Hypothalamus (tissue), 51 donors: ENCODE results near the gene C7.

Source experiments
- DNase-seq, 51 donors: peaks; one replicate each; lab custom pipeline; 2025; lab: John Stamatoyannopoulos, UW

Gene C7

DNA sequence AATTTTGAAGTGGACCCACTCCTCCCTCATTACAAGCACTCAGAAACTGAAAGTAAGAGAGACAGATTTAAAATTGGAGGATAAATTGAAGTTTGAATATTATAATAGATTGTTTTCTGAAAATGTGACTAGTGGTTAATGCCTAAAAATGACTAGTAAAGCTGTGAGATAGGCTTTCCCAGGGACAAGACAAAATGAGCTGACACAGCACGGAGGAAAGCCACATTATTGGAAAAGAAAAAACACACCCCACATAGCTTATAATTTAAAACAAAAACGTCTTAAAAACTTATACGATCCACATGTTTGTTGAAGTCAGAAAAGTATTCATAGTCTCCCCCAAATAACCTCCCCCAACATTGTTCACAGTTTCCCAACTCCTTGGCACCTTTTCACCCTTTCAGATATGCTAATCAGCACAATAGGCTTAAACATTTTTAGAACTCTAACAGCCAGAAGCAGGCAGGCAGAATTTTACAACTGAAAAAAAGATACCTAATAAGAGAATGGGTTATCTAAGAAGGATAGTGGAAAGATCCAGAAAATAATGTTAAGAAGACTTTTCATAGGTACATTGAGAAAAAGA is 6.1 kb downstream of the C7 start:
- DNase-seq = no peak

DNA sequence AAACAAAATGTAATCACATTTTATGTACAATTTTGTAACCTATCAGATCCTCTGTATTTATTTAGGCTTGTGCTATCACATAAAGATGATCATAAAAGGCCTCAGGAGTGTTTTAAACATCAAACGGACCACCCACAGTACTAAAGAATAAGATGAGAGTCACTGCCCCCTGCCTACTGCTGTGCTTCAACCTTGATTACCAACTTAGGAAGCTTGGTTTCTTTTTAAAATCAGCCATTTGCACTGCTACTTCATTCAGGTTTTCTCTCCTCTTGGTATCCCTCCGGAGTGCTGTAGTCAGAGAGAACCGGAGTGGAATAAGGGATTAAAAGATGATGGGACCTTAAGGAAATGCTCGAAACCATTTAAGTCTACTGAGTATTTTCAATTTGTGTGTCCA is 6.9 kb downstream of the C7 start:
- no peak for DNase-seq

DNA sequence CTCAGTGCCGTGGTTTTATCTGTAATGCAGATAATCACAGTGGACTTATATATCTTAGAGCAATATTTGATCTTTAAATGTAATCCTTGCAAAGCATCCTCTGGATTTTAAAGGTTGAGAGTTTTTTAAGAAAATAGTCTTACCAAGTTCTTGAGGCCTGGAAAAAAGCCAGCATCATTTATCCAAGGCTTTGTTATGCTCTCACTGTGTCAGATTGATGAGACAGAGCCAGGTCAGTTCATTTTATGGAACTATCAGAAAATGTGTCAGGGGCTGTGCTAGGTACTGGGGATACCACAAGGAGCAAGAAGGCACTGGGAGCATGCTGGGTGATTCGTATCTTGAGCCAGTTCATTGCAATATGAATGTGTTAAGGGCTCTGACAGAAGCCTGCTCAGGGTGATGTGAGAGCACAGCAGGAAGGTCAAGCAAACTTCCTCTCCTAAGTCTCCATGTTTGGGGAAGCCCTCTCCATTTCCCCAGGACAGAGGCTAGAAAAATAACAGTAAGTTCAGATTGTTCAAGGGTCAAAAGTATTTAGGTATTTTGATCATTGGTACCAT is 19.7 kb downstream of the C7 start:
- DNase-seq = no peak

DNA sequence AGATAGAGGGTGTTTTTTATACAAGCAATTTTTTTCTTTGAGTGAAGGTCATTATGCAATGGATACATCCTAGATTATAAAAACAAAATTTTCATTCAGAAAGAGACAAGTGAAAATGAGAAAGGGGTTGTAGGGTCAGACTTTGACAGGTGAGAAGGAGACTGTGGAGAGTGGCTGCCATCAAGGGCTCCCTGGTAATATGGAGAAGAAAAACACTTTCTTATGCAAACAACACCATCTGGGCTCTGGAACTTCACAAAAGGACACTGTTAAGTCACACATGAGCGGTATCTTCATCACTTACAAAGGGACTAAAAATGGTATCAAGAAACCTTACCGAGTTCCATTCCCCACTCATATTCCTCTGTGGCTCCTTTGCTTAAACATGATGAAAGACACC is 23.5 kb downstream of the C7 start:
- DNase-seq = no peak

DNA sequence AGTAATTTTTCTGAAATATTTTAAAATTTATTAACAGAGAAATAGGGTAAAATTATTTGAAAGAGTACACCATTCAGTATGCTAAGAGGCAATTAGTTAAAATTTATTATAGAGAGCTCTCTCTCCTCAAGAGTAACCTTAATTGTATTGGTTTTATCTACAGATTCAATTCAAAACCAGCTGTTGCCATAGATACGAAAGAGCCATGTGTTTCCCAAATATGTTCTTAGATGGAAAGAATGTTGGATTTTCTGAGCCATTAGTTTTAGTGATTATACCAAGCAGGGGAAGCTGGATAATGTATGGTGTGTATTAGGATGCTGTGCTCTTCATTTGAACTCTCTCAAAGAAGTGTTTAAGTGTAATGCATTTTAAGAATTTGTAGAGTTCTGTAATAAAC is 27.8 kb downstream of the C7 start:
- DNase-seq = no peak

DNA sequence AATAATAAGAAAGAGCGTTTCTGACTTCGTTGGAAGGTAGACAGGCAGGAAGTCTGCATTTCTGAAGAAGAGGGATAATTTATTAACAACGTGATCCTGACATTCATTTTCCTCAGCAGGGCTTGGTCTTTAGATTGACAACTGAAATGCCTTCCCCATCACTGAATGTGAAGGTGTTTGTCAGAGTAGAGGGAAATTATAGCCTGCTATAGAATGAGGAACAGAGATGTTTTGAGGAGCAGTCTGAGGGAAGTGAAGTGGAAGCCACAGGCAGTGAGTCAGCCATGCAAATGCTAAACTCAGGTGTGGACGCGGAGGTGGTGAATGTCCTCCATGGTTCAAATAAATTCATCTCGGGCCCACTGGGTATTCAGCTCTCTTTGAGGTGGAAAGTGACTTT is 30.5 kb downstream of the C7 start:
- no peak for DNase-seq

DNA sequence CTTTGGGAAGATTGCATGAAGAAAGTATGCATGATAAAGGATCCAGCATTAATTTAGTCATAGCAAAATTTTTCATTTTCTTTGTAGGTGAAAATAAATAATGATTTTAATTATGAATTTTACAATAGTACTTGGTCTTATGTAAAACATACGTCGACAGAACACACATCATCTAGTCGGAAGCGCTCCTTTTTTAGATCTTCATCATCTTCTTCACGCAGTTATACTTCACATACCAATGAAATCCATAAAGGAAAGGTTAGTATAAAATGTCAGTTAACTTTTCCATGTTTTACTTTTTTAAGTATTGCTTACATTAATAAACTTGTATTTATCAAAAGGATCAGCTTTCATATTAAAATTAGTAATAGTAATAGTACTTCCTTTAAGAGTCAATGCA is 35.8 kb downstream of the C7 start:
- DNase-seq = no peak

DNA sequence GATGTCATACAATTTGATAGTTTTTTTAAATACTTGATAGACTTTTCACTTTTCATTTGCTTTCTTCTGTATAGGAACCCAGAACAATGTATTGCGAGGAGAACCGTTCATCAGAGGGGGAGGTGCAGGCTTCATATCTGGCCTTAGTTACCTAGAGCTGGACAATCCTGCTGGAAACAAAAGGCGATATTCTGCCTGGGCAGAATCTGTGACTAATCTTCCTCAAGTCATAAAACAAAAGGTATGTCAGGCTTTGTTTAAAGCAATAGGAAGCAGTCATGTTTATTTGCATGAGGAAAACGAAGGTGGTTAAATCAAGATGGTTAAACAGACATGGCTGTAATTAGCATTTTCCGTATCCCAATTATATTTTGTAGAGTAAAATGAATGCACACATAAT is 46.0 kb downstream of the C7 start:
- DNase-seq = no peak

DNA sequence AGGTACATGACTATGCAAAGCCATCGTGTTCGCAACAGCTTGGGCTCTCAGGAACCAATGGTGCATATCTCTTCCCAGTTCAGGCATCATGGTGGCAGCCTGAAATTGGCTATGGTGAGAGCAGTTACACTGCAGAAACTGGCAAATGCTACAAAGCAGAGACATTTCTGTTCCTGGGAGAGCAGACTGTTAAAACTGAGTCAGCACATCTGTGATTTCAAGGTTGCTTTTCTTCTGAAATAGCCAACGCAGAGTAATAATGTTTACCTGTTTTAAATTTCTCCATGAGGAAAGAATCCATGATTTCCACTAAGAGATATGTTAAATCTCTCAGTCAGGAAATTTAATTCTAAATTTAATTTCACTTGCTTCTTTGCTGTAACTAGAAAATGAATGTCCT is 47.8 kb downstream of the C7 start:
- no peak for DNase-seq

DNA sequence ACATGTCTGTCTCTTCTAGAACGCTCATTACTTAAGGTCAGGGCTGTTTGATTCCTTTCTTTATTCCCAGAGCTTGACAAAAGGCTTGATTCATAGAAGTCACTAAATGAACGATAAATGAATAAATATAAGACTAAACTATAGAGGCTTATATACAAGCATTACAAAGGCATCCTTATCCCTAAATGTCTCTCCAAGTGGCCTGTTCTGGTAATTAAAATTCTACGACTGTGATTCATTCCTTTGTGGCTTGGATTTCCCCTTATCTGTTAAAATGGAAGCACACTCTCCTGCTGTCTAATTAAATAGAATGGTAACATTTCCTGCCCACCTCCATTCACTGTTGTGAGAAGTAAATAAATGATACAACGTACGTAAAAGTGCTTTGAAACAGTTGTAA is 49.5 kb downstream of the C7 start:
- DNase-seq = no peak

DNA sequence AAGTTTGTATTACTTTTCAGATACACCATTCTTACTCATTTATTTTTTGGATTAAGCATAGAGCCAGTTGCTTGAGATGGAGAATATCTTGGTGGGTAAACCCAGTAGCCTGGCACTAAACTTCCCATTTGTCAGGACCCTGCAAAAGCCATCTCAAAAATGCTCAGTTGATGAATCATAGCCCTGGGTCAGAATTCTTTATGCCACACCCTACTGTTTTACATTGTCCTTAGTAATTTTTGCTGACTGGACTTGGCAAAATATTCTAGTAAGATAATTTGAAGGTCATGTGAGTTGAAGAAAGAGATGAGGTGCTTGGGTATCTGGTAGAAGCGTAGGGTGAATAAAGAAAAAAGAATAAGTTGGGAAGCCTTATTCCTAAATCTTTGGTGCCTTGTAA is 50.7 kb downstream of the C7 start:
- no peak for DNase-seq

DNA sequence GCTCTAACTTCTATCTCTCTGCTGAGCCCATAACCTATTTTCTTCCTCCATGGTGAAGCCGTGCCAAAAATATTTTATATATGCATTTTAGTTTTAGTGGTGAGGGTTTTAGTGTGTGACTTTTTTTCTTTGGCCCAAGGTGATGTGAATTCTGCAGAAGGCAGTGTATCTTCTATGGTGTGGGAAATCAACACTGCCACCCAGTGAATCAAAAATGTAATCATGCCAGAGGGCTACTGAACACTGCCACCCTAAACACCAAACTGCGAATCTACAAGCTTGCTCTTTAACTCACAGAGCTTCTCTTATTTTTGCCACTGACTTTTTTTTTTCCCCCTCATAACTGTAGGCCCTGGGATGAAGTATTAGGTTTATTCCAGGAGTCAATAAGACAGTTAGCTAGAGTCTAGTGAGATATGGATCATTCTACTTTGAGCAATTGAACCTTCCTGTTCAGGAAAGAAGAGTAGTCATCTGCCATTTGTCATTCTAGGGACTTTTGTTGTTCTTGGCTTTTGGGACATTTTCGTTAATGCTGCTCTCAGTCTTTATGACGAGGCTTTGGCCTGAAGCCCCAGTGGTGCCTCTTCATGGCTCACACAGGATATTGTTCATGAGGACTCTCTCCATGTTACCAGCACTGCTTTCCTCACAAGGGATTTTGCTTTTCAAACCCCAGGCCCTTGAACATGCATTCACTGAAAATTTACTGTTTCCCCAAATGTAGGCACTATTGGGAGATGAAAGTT is 53.1 kb downstream of the C7 start:
- DNase-seq = no peak

DNA sequence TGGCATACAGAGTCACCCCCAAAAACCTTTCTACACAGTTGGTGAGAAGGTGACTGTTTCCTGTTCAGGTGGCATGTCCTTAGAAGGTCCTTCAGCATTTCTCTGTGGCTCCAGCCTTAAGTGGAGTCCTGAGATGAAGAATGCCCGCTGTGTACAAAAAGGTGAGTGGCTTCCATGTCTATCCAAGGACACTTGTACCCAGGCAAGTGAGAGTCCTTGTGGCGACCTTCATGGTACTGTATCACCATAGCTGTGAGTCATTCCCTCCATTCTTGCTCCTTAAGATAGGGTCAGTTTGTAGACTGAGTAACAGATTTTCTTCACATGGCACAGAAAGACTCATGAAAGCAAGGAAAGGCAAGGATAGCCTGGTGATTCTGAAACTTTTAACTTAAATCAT is 63.1 kb downstream of the C7 start:
- DNase-seq = no peak

DNA sequence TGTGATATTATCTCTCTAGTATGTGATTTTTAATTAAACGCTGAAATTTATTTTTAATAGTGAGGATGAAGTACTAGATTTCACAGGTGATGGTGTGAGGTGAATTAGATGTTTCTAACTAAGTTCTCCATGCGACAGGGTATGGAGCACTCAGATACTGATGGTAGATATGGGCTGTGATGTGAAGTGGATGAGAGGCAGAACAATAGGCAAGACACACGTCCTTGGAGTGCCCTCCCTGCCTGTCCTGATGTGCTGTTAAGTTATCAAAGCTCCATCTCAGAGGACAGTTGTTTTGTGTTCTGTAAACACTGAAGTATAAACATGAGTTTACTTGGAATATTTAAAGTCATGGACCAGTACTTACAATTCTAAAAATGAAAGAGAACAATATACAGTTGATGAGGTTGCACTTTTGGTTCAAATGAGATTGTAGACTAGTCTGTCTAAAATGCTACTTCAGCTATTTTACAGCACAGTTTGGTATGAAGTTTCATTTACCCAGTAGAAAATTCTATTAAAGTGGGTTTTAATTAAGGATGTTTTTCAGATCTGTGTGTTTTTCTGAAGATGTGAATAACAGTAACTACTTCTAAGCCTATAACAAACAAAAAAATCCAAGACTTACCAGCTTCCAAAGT is 64.2 kb downstream of the C7 start:
- no peak for DNase-seq

DNA sequence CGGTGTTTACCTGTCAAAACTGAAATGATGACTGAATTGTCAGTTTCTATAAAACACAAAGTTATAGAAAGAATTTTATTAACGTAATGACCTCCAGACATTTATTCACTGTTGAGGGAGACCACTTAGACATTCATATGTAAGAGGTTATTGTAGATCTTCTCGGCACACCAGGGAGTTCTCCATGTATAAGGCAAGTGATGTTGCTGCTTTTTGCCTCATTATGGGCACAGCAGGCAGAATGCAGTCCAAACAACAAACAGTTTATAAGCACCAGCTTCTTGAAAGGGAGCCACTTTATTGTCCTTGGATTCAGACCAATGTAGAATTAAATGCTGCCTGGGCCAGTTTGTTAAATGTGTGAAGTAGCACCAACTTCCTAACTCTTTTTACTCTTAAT is 66.7 kb downstream of the C7 start:
- DNase-seq = no peak

DNA sequence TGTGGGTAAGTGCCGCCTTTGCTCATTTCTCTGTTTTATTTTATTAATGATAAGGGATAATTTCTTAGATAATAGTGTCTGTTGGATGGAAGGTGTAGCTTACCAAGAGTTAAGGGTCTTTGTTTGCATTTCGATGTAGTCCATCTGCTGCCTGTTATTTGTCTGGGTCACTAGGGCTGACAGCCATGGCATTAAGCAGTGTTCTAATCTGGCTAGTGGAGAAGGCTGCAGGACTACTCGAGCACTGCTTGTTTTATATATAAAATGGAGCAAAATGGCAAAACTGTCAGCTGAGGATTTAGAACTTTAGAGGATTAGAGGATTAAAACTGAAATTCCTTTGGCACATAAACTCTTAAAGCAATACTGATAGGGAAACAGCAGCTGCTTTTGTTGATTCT is 67.5 kb downstream of the C7 start:
- no peak for DNase-seq

DNA sequence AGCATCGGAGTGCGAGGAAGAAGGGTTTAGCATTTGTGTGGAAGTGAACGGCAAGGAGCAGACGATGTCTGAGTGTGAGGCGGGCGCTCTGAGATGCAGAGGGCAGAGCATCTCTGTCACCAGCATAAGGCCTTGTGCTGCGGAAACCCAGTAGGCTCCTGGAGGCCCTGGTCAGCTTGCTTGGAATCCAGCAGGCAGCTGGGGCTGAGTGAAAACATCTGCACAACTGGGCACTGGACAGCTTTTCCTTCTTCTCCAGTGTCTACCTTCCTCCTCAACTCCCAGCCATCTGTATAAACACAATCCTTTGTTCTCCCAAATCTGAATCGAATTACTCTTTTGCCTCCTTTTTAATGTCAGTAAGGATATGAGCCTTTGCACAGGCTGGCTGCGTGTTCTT is 72.1 kb downstream of the C7 start:
- no peak for DNase-seq

DNA sequence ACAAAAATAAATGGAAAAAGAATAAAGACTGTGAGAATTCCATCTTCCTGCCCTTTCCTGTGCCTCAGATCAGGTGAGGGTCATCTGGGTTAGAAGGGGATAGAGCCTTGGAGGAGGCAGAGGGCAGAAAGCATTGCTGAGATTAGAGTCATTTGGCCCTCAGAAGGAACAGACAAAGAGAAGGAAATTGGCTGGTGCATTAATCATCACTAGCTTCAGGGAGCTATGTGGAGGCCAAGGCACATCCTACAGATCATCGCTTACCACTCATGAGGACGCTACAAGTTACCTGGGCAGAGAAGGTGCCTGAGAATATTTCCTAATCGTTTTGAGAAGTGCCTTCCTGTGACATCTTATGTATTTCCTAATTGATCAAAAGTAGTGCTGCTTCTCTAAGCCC is 74.5 kb downstream of the C7 start:
- no peak for DNase-seq

DNA sequence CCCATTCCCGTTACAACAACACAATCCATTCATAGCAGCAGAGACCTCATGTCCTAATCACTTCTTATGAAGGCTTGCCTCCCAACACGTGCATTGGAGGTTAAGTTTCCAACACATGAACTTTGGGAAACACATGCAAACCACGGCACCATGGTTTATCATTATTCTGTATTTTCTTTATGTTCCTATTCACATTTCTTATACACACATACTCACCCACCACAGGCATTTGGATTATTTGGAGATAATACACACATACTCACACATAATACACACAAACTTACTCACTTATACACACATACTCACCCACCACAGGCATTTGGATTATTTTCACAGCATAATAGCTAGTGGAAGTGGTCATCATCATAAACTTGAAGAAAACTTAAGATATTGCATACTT is 75.6 kb downstream of the C7 start:
- DNase-seq = no peak

DNA sequence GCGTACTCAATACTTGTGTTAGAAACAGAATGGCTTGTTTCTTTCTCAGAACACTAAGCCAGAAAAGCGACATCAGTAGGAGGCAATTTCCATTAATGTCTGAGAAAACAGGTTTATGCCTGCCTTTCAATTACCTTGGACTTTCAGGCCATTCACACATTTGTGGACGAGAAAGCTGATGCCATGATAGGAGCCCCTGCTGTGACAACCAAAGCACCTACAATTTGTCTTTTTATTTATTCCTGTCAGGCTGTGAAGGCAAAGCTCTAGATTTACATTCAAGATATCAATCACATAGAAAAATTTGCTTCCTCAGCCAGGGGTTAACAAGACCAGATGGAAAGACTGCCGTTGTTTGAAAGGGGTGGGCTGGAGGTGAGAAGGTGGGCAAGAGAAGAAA is 76.2 kb downstream of the C7 start:
- DNase-seq = no peak

DNA sequence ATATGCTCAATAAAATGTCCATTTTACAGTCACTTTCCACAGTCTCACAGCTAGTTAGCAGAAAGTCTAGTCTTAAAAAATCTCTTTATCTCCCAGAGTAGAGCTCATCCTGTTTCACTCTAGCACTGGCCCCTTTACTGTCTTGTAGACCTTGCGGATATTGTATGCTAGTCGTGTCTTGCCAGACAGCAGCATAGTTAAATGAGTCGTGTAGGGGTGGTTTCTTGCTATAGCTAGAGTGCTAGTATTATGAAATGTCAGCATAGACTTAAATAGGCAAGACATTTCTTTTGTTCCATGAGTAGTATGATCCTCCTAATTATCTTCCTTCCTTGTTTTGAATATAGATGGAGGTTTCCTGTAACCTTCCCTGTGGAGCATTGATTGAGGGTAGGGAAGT is 77.4 kb downstream of the C7 start:
- DNase-seq = no peak

DNA sequence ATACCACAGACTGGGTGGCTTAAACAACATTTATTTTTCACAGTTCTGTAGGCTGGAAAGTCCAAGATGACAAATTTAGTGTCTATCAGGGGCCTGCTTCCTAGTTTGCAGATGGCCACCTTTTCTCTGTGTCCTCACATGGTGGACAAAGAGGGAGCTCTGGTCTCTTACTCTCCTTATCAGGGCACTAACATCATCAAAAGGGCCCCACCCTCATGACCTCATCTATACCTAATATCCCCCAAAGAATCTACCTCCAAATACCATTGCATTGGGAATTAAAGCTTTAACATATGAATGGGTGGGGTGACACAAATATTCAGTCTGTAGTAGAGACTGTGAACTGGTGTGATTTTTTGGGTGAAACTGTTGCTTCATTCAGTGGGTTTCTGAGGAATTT is 78.1 kb downstream of the C7 start:
- DNase-seq = no peak
